Left lung (tissue), 10 donors: ENCODE measurements around the gene LPCAT3. TPM values are rescaled to one million over a fixed set of nuclear protein-coding genes. Genes with fewer than 3 reads are reported as not detected.

Experiments
- ATAC-seq: fragments of 200-7000 bp; cut with Tn5 transposase; one replicate; pipeline ENCODE4 v1.9.1; 2020; ENCODE audit warnings: moderate library complexity
- DNase-seq, 4 donors: peaks; one replicate each; pipeline ENCODE4 v3.0.0-alpha.2; 2013 to 2020
- H3K27ac ChIP-seq, 2 donors: fragments of 200-600 bp; sonication (generic) in 1 of 2; one replicate each; pipeline versions ENCODE4 v1.5.0 to v1.8.0; 2020 to 2021
- H3K27me3 ChIP-seq, 2 donors: fragments of 200-600 bp; sonication (generic) in 1 of 2; one replicate each; pipeline versions ENCODE4 v1.5.0 to v1.8.0; 2020 to 2021
- H3K36me3 ChIP-seq, 2 donors: fragments of 200-600 bp; sonication (generic) in 1 of 2; one replicate each; pipeline versions ENCODE4 v1.5.0 to v1.8.0; 2020 to 2021
- H3K4me1 ChIP-seq, 2 donors: fragments of 200-600 bp; one replicate each; pipeline ENCODE4 v1.8.0; 2021
- H3K4me3 ChIP-seq, 2 donors: fragments of 200-600 bp; sonication (generic) in 1 of 2; one replicate each; pipeline versions ENCODE4 v1.5.0 to v1.8.0; 2020 to 2021; ENCODE audit warnings: mild to moderate bottlenecking in 1 of 2
- H3K9me3 ChIP-seq, 2 donors: fragments of 200-600 bp; sonication (generic) in 1 of 2; one replicate each; pipeline versions ENCODE4 v1.5.0 to v1.8.0; 2020 to 2021
- intact Hi-C, 2 donors: fragments of 100-400 bp; cut with DNase I; formaldehyde crosslinking; loops; one replicate each; pipeline versions ENCODE4 v1.11.2 to v1.14.2; 2022
- polyA plus RNA-seq, 6 donors: library from polyadenylated mRNA; unstranded; fragments of 120-200 nt; gene quantifications; one replicate each; pipeline ENCODE4 v1.2.1, GENCODE V29; 2013; ENCODE audit not compliant: insufficient read length in 6 of 6
- total RNA-seq, 2 donors: library from RNA; stranded (reverse); fragmentation: NEBNext Ultra II Directional; extraction: Animal tissue kit (Norgen Biotek cat#: 25700); gene quantifications; one replicate each; pipeline ENCODE4 v1.2.1, GENCODE V29; 2021
- TF ChIP-seq, protein P1 (sequence below), 2 donors: fragments of 200-600 bp; sonication (generic) in 1 of 2; IDR thresholded peaks; one replicate each; pipeline versions ENCODE4 v1.5.0 to v1.8.0; 2021; ENCODE audit warnings: antibody characterized with exemption in 2 of 2
- donor health status: DM: no; HTN: yes; CAD: no.
- donor health status: DM: no; HTN: no; CAD: no.

The LPCAT3 gene
- total and polyA plus RNA-seq, 8 donors = 54.7 to 108 (median 64.7) TPM

- Histone ChIP-seq H3K4me1 (peaks cover 0 to 11% of the 10 kb centered on the region in 2 donors), H3K9me3 (no peaks in the 10 kb centered on the region), H3K4me3 (no peak overlapping the region), H3K27ac (no peak overlapping the region), H3K27me3 (no peaks in the 10 kb centered on the region), H3K36me3 (peaks cover 0 to 22% of the 10 kb centered on the region in 2 donors)
- no peak for ATAC-seq
- intact Hi-C loops = no loop called here
- no peak for DNase-seq
- TF ChIP-seq, protein P1, sequence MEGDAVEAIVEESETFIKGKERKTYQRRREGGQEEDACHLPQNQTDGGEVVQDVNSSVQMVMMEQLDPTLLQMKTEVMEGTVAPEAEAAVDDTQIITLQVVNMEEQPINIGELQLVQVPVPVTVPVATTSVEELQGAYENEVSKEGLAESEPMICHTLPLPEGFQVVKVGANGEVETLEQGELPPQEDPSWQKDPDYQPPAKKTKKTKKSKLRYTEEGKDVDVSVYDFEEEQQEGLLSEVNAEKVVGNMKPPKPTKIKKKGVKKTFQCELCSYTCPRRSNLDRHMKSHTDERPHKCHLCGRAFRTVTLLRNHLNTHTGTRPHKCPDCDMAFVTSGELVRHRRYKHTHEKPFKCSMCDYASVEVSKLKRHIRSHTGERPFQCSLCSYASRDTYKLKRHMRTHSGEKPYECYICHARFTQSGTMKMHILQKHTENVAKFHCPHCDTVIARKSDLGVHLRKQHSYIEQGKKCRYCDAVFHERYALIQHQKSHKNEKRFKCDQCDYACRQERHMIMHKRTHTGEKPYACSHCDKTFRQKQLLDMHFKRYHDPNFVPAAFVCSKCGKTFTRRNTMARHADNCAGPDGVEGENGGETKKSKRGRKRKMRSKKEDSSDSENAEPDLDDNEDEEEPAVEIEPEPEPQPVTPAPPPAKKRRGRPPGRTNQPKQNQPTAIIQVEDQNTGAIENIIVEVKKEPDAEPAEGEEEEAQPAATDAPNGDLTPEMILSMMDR (IDR thresholded peaks at IDR 0.05) = no peak
These were observed 46.9 kb upstream of the LPCAT3 start for GRCh38 chr12:7065073-7065623.

- intact Hi-C loops = no loop called here
- no peak overlapping the region for H3K4me3 ChIP-seq
- TF ChIP-seq, protein P1 (IDR thresholded peaks at IDR 0.05) = no peak
- H3K4me1 ChIP-seq = peaks cover 0 to 18% of the 10 kb centered on the region in 2 donors
- DNase-seq = no peak
- H3K27me3 ChIP-seq = no peaks in the 10 kb centered on the region
- peaks cover 0 to 16% of the 10 kb centered on the region in 2 donors for H3K36me3 ChIP-seq
- H3K27ac ChIP-seq = no peak overlapping the region
- no peak for ATAC-seq
- no peaks in the 10 kb centered on the region for H3K9me3 ChIP-seq
These were observed 46.2 kb upstream of the LPCAT3 start for GRCh38 chr12:7064516-7064915.

GRCh38 chr12:7061596-7061995 is 43.3 kb upstream of the LPCAT3 start:
- H3K27ac ChIP-seq = peak overlapping the region in 1 of 2 donors; percentile 81
- no peak for ATAC-seq
- intact Hi-C loops = no loop called here

DNA sequence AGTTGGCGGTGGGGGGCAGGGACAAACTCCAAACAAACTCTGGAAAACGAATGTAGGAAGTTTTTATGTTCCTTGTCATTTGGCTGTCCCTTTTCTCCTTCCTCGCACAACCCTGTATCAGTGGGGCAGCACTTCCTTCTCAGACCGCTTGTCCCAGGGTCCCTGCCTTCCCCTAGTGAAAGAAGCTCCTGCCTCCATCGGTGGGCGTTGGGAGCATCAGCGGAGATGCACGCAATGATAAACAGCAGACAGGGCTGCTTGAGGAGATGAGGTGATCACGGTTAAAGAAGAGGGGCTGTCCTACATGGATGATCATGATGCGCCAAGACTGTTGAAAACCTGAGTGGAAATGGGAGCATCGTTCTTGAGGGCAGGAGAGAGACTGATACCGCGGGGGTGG is 42.9 kb upstream of the LPCAT3 start:
- ATAC-seq = no peak
- TF ChIP-seq, protein P1 (IDR thresholded peaks at IDR 0.05) = no peak
- Histone ChIP-seq H3K27ac (peak overlapping the region; percentile 66 to 81), H3K4me1 (peaks cover 0 to 22% of the 10 kb centered on the region in 2 donors), H3K36me3 (peaks cover 0 to 4% of the 10 kb centered on the region in 2 donors), H3K27me3 (no peaks in the 10 kb centered on the region), H3K9me3 (no peaks in the 10 kb centered on the region), H3K4me3 (peak overlapping the region; percentile 29 to 33)
- DNase-seq = peak in 1 of 4 donors; percentile 26
- intact Hi-C loops = no loop called here

More at GRCh38 chr12:7061596-7061995, 43.3 kb upstream of the LPCAT3 start:
- Histone ChIP-seq H3K4me1 (peaks cover 0 to 22% of the 10 kb centered on the region in 2 donors), H3K4me3 (peak overlapping the region; percentile 29 to 33), H3K9me3 (no peaks in the 10 kb centered on the region), H3K27me3 (no peaks in the 10 kb centered on the region), H3K36me3 (peaks cover 0 to 9% of the 10 kb centered on the region in 2 donors)
- TF ChIP-seq, protein P1 (IDR thresholded peaks at IDR 0.05) = no peak
- no peak for DNase-seq

DNA sequence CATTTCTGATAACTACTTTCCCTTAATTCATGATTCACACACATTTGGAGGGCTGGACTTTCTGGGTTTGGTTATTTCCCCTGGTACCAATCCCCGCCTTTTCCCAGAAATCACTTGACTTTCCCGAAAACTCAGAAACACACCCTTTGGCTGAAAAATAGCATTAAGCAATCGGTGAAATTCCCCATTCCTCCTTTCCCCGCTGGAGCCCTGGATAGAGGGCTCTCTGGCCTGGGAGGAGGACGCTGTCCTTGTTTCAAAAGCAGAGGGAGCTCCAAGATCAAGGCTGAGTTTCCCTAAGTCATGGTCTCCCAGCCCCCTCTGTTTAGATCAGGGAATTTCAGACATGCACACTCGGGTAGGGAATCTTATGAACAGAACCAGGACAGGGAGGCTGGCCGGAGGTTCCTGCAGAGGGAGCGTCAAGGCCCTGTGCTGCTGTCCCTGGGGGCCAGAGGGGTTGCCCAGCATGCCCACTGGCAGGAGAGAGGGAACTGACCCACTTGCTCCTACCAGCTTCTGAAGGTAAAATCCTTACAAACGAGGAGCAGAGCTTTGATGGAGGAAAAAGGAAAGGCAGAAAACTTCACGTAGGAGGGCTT is 42.2 kb upstream of the LPCAT3 start, which contains the start of gene C1S:
Gene C1S, plus strand, starts transcription at position 366 of the 602 bp plus-strand sequence. CDS start 1,195 bp downstream, outside the sequence.
- ATAC-seq = peak; percentile 98
- intact Hi-C loops = no loop called here

More for the DNA sequence above, 42.2 kb upstream of the LPCAT3 start, which contains the start of gene C1S:
- H3K27ac ChIP-seq = peak within 1 kb of the TSS; percentile 66 to 81
- TF ChIP-seq, protein P1 (IDR thresholded peaks at IDR 0.05) = peak; percentile 51 to 62
- H3K27me3 ChIP-seq = no peaks in the 10 kb centered on the region
- H3K36me3 ChIP-seq = no peaks in the 10 kb centered on the region
- no peaks in the 10 kb centered on the region for H3K9me3 ChIP-seq
- peaks cover 0 to 22% of the 10 kb centered on the region in 2 donors for H3K4me1 ChIP-seq
- H3K4me3 ChIP-seq = peak within 1 kb of the TSS; percentile 29 to 33
- peak in 3 of 4 donors; percentile 74 to 95 (median 90) for DNase-seq
